ENCODE results near the gene PSMD3. TPM values are rescaled to one million over a fixed set of nuclear protein-coding genes. Genes with fewer than 3 reads are reported as not detected.
A peak's percentile ranks its signal among the peaks of the same experiment; 100 is the strongest.

Gene PSMD3
- total RNA-seq, 4 donors from 2014 or later, result 211 to 364 (median 329) TPM

DNA sequence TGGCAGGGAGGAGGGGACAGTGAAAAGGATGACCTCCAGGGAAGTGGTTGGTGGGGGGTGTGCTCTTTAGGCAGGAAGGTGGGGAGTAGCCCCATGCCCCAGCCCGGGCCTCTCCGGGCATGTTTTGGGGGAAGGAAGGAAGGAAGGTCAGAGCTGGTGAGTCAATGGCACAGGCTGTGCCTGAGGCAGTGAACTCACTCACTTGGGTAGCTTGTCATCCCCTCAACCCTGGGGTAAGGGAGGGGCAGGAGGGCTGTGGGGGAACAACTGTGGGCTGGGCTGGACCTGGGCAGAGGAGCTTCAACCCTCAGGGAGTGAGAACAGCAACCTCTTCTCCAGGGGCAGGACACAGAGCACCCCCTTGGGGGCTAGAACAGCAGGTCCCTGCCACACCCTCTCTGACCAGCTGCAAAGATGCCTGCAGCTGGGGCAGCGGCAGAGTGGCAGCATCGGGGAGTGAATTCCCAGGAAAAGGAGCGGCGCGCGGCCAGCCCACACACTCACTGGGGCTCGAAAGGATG, 40.9 kb downstream of the PSMD3 start:
- Histone ChIP-seq H3K9me3 (no peaks in the 10 kb centered on the region), H3K4me3 (peak overlapping the region in 1 of 4 donors; percentile 40), H3K4me1 (peaks cover 76 to 83% of the 10 kb centered on the region in 2 donors), H3K36me3 (peaks cover 0 to 26% of the 10 kb centered on the region in 2 donors), H3K27me3 (no peaks in the 10 kb centered on the region), H3K27ac (peak overlapping the region; percentile 87 to 99 (median 94))
- intact Hi-C loops (cut with DNase I; ENCODE audit: low total_unique reads) (no loop called here), in situ Hi-C loops (cut with MboI; ENCODE audit: low sequenced_read_pairs in 4 of 4) (no loop called here)
- ATAC-seq (peak; percentile 3 to 25), DNase-seq (peak; percentile 72)
- peak; percentile 47 to 75 for TF ChIP-seq POLR2A (IDR thresholded peaks at IDR 0.05)
- TF ChIP-seq, protein P1, sequence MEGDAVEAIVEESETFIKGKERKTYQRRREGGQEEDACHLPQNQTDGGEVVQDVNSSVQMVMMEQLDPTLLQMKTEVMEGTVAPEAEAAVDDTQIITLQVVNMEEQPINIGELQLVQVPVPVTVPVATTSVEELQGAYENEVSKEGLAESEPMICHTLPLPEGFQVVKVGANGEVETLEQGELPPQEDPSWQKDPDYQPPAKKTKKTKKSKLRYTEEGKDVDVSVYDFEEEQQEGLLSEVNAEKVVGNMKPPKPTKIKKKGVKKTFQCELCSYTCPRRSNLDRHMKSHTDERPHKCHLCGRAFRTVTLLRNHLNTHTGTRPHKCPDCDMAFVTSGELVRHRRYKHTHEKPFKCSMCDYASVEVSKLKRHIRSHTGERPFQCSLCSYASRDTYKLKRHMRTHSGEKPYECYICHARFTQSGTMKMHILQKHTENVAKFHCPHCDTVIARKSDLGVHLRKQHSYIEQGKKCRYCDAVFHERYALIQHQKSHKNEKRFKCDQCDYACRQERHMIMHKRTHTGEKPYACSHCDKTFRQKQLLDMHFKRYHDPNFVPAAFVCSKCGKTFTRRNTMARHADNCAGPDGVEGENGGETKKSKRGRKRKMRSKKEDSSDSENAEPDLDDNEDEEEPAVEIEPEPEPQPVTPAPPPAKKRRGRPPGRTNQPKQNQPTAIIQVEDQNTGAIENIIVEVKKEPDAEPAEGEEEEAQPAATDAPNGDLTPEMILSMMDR (IDR thresholded peaks at IDR 0.05 in 4 of 5, conservative IDR thresholded peaks at IDR 0.05 in 1 of 5), result no peak

GRCh38 chr17:40022497-40022896, 41.9 kb downstream of the PSMD3 start:
- DNase-seq, result no peak
- in situ Hi-C loops (cut with MboI; ENCODE audit: low sequenced_read_pairs in 4 of 4), result no loop called here
- Histone ChIP-seq H3K27me3 (no peaks in the 10 kb centered on the region), H3K36me3 (peaks cover 0 to 26% of the 10 kb centered on the region in 2 donors), H3K4me3 (peak overlapping the region in 2 of 4 donors; percentile 28 to 40), H3K27ac (peak overlapping the region; percentile 87 to 99 (median 94)), H3K4me1 (peaks cover 74 to 87% of the 10 kb centered on the region in 2 donors), H3K9me3 (no peaks in the 10 kb centered on the region)
- no peak for TF ChIP-seq POLR2A (IDR thresholded peaks at IDR 0.05)
- TF ChIP-seq, protein P1 (IDR thresholded peaks at IDR 0.05 in 4 of 5, conservative IDR thresholded peaks at IDR 0.05 in 1 of 5), result no peak
- intact Hi-C loops (cut with DNase I; ENCODE audit: low total_unique reads), result no loop called here
- ATAC-seq, result no peak

DNA sequence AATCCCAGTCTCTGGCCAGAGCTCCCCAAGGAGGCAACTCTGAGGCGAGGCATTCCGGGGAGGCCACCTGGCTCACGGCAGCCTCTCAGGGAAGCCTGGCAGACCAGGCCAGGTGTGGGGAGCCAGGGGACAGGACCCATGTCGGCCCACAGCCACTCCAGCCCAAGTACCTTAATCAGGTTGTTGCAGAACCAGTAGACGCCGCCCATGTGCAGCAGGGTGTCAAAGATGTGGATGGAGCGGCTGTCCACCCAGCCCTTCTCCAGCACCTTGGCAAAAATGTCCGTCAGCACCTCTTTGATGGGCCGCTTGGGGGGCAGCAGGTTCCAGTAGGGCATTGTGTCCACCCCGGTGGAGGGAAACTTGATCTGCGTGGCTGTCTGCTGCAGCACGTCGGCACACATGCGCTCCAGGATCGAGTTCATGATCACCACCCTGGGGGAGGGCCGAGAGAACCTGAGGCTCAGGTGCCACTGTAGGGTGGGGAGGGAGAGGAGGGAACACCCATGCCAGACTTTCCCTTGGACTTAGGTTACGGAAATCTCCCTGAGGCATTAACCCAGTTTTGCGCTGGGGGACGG, 42.4 kb downstream of the PSMD3 start:
- Histone ChIP-seq H3K9me3 (no peaks in the 10 kb centered on the region), H3K36me3 (peaks cover 0 to 31% of the 10 kb centered on the region in 2 donors), H3K4me1 (peaks cover 68 to 82% of the 10 kb centered on the region in 2 donors), H3K27ac (peak overlapping the region; percentile 87 to 99 (median 94)), H3K4me3 (peak overlapping the region in 2 of 4 donors; percentile 28 to 40), H3K27me3 (no peaks in the 10 kb centered on the region)
- TF ChIP-seq, protein P1 (IDR thresholded peaks at IDR 0.05 in 4 of 5, conservative IDR thresholded peaks at IDR 0.05 in 1 of 5), result no peak
- peak; percentile 48 to 75 for TF ChIP-seq POLR2A (IDR thresholded peaks at IDR 0.05)
- DNase-seq, result peak; percentile 86 to 89
- ATAC-seq, result peak; percentile 24 to 32
- in situ Hi-C loops (cut with MboI; ENCODE audit: low sequenced_read_pairs in 4 of 4), result no loop called here
- intact Hi-C loops (cut with DNase I; ENCODE audit: low total_unique reads), result no loop called here

- no peaks in the 10 kb centered on the region for H3K27me3 ChIP-seq
- H3K4me1 ChIP-seq, result peaks cover 62 to 75% of the 10 kb centered on the region in 2 donors
- no peak for ATAC-seq
- H3K36me3 ChIP-seq, result peaks cover 0 to 38% of the 10 kb centered on the region in 2 donors
- no peak for DNase-seq
- intact Hi-C loops (cut with DNase I; ENCODE audit: low total_unique reads) (no loop called here), in situ Hi-C loops (cut with MboI; ENCODE audit: low sequenced_read_pairs in 4 of 4) (no loop called here)
- peak overlapping the region; percentile 87 to 99 (median 94) for H3K27ac ChIP-seq
- no peak for TF ChIP-seq POLR2A (IDR thresholded peaks at IDR 0.05)
- TF ChIP-seq, protein P1 (IDR thresholded peaks at IDR 0.05 in 4 of 5, conservative IDR thresholded peaks at IDR 0.05 in 1 of 5), result no peak
- peak overlapping the region in 1 of 4 donors; percentile 40 for H3K4me3 ChIP-seq
- H3K9me3 ChIP-seq, result no peaks in the 10 kb centered on the region
These were observed 43.1 kb downstream of the PSMD3 start for GRCh38 chr17:40023590-40024292.

All from gastrocnemius medialis (tissue), 4 donors.